Glutamatergic neuron (in vitro differentiated cells): ENCODE data around the gene GPR4. TPM values are rescaled to one million over a fixed set of nuclear protein-coding genes. Genes with fewer than 3 reads are reported as not detected.
A peak's percentile ranks its signal among the peaks of the same experiment; 100 is the strongest.

Experiments used
- DNase-seq: peaks from one replicate; pipeline ENCODE4 v3.0.0; 2022
- H3K27ac Mint-ChIP-seq: one replicate; pipeline ENCODE4 v1.8.0; 2020; ENCODE audit warnings: mild to moderate bottlenecking, mixed read lengths, inconsistent platforms; ENCODE audit not compliant: unreplicated experiment
- H3K27me3 Mint-ChIP-seq: one replicate; pipeline ENCODE4 v1.8.0; 2020; ENCODE audit warnings: mild to moderate bottlenecking, moderate library complexity, mixed read lengths, inconsistent platforms; ENCODE audit not compliant: unreplicated experiment
- H3K36me3 Mint-ChIP-seq: one replicate; pipeline ENCODE4 v1.8.0; 2020; ENCODE audit warnings: mild to moderate bottlenecking, mixed read lengths, inconsistent platforms; ENCODE audit not compliant: unreplicated experiment
- H3K4me1 Mint-ChIP-seq: one replicate; pipeline ENCODE4 v1.8.0; 2020; ENCODE audit warnings: mild to moderate bottlenecking, low read depth, mixed read lengths, inconsistent platforms; ENCODE audit not compliant: unreplicated experiment
- H3K4me3 Mint-ChIP-seq: one replicate; pipeline ENCODE4 v1.8.0; 2020; ENCODE audit warnings: mild to moderate bottlenecking, mixed read lengths, inconsistent platforms; ENCODE audit not compliant: unreplicated experiment
- H3K9me3 Mint-ChIP-seq: one replicate; pipeline ENCODE4 v1.8.0; 2020; ENCODE audit warnings: mild to moderate bottlenecking, moderate library complexity, mixed read lengths, inconsistent platforms; ENCODE audit not compliant: unreplicated experiment
- CTCF ChIP-seq: fragments of 200-600 bp; sonication (generic); IDR thresholded peaks from one replicate; pipeline ENCODE4 v1.5.0; 2021; ENCODE audit not compliant: partially characterized antibody, unreplicated experiment
- total RNA-seq: library from RNA; stranded (reverse); fragmentation: NEBNext Ultra II Directional; extraction: Animal tissue kit (Norgen Biotek cat#: 25700); gene quantifications from one replicate; pipeline ENCODE4 v1.2.1, GENCODE V29; 2021; ENCODE audit not compliant: unreplicated experiment

GPR4 gene
- total RNA-seq, 1 donor from 2014 or later, result not detected

GRCh38 chr19:45578861-45579260 is 23.2 kb downstream of the GPR4 start:
- H3K9me3 Mint-ChIP-seq, result peaks cover 4% of the 10 kb centered on the region
- no peak for TF ChIP-seq CTCF
- no peak overlapping the region for H3K4me3 Mint-ChIP-seq
- H3K27ac Mint-ChIP-seq, result no peak overlapping the region
- no peaks in the 10 kb centered on the region for H3K36me3 Mint-ChIP-seq
- peaks cover 8% of the 10 kb centered on the region for H3K4me1 Mint-ChIP-seq
- H3K27me3 Mint-ChIP-seq, result peaks cover 6% of the 10 kb centered on the region
- DNase-seq, result no peak

DNA sequence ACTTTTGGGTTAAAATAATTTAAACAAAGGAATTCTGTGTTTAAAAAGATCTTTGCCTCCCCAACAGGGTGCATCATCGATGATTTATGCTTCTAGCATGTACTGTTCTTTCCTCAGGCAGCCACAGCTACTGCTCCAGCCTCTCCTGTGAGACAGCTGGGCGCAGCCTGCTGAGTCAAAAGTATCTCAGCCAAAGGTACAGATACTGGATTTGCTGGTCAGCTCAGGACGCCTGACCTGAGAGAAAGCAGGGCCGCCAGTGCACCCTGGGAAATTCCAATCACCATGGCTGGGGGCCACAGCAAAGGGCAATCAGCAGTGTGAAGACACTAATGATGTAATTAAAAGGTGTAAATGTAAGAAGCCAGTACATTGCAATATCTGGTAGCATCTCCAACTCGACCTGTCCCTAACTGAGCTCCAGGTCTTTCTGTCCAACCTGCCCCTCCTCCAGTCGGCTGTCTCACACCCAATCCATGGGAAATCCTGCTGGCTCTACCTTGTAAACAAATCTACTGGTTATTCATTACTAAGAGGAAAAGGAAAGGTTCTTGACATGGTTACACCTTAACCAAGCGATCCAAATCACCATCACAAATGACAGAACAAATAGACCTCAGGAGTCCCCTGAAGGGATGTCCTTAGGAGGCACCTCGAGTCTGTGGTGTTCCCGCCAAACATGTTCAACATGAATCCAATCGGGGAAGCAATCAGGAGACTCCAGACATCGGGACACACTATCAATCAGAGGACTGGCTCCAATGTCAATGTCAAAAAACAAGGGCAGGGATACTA is 24.7 kb downstream of the GPR4 start:
- TF ChIP-seq CTCF, result no peak
- Mint-ChIP-seq H3K36me3 (no peaks in the 10 kb centered on the region), H3K27me3 (peaks cover 4% of the 10 kb centered on the region), H3K4me3 (no peak overlapping the region), H3K27ac (peak overlapping the region; percentile 2), H3K4me1 (peaks cover 5% of the 10 kb centered on the region), H3K9me3 (peaks cover 4% of the 10 kb centered on the region)
- no peak for DNase-seq

DNA sequence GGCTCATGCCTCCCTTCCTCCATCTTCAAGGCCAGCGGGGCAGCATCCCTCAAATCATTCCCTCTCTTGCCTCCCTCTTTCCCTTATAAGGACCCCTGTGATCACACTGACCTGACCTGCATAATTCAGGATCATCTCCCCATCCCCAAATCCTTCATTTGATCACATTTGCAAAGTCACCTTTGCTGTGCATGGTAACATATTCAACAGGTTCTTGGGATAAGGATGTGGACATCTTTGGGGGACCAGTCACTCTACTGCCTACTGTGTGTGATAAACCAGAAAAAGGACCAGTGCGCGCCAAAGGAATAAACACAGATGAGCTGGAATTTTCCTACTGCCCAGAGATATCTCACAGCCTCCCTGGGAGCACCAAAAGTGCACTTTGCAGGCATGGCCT is 25.3 kb downstream of the GPR4 start:
- no peak for DNase-seq
- Mint-ChIP-seq H3K27me3 (peaks cover 3% of the 10 kb centered on the region), H3K36me3 (no peaks in the 10 kb centered on the region), H3K9me3 (peaks cover 4% of the 10 kb centered on the region), H3K27ac (no peak overlapping the region), H3K4me3 (no peak overlapping the region), H3K4me1 (peaks cover 5% of the 10 kb centered on the region)
- no peak for TF ChIP-seq CTCF

- no peaks in the 10 kb centered on the region for H3K36me3 Mint-ChIP-seq
- H3K27ac Mint-ChIP-seq, result no peak overlapping the region
- H3K4me3 Mint-ChIP-seq, result no peak overlapping the region
- peaks cover 4% of the 10 kb centered on the region for H3K9me3 Mint-ChIP-seq
- no peak for TF ChIP-seq CTCF
- peaks cover 3% of the 10 kb centered on the region for H3K27me3 Mint-ChIP-seq
- no peak for DNase-seq
- peaks cover 5% of the 10 kb centered on the region for H3K4me1 Mint-ChIP-seq
Observed at GRCh38 chr19:45575216-45575615, 26.8 kb downstream of the GPR4 start.

DNA sequence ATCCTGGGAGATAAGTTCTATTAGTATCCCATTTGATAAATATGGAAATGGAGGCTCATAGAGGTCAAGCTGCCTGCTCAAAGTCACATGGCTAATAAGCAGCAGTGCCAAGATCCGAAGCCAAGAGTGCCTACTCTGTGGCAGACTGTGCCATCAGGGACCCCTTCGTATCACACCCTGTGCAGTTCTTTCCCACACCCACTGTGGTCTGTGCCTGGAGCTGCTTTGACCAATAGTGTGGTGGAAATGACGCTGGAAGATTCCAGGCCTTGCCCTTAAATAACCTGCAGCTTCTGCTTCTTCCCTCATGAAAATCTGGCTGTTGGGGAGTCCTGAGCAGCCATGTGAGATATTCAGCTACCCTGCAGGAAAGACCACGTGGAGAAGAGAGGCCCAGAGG is 27.5 kb downstream of the GPR4 start:
- H3K9me3 Mint-ChIP-seq, result peaks cover 6% of the 10 kb centered on the region
- H3K27ac Mint-ChIP-seq, result no peak overlapping the region
- DNase-seq, result no peak
- H3K36me3 Mint-ChIP-seq, result no peaks in the 10 kb centered on the region
- H3K27me3 Mint-ChIP-seq, result peaks cover 3% of the 10 kb centered on the region
- peaks cover 5% of the 10 kb centered on the region for H3K4me1 Mint-ChIP-seq
- H3K4me3 Mint-ChIP-seq, result no peak overlapping the region
- no peak for TF ChIP-seq CTCF
